GM19438 (cell line): Measurements from ENCODE around the gene GPR141.

Experiments
- ATAC-seq: cut with Tn5 transposase; IDR thresholded peaks from one replicate; pipeline ENCODE4 v1.9.1; 2021; ENCODE audit warnings: low read depth; ENCODE audit not compliant: unreplicated experiment

Gene GPR141

DNA sequence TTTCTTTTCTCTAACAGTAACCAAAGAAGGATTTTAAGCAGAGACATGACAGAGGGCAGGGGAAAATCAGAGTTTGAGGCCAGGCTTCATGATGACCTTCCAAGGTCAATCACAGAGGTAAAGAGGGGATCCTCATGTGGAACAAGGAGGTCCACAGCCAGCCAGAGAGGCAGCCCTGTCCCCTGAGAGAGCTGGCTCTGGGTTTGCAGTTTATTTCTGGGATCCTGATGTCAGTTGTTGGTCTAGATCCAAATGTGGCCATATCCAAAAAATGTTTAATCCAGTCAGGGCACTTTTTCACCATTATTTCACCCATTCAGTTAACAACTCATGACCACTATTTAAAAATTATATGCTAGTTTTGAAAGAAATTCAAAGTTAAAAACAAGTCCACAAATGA, 45.6 kb downstream of the GPR141 start:
- no peak for ATAC-seq

DNA sequence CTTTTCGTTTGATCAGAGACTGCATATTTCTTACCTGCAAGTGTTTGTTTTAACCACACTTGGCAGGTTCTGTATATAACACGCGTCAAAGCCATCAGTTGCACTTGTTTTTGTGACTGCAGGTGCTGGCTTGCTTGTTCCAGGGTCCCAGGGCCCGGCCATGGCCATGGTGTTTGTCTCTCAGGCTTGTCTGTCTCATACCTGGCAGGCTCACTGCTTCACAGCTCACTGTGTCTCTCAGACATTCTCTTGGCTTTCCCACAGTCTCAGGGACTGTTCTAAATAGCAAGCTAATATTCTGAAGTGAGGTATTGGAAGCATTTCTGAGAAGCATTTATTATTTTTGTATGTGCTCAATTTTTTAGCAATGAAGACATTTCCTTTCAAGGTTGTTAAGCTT, 46.9 kb downstream of the GPR141 start:
- no peak for ATAC-seq

DNA sequence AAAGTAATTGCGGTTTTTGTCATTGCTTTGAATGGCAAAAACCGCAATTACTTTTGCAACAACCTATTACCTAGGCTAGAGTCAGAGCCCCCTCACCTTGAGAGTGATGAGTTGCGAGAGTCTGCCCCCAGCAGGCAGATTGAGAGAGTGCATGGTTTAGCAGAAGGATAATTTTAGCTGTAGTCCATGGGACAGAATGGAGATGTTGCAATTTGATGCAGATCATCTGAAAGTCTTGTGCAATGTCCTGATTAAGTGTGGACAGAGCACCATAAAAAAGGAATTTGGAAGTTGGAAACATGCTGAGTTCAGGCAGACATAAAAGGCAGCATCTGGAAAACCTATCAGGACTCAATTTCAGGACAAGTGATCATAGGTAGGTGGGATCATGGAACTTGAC, 48.7 kb downstream of the GPR141 start:
- no peak for ATAC-seq

DNA sequence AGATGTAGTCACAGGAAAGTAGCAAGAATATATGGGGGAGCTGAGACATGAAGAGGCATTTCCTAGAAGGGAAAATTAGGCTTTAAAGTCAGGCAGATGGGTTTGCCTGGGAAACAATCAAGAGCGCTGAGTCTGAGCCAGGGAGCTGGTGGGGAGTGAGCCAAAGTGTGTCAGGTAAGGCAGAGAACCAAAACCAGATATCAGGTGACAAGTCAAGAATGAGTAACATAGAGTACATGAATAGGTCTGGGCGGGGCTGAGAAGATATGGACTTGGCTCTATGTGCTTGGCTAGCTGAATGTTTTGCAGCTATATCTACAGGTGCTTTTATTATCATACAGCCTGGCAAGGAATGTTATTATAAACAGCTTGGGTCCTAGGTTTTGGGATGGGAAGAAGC, 49.3 kb downstream of the GPR141 start:
- ATAC-seq, result no peak

DNA sequence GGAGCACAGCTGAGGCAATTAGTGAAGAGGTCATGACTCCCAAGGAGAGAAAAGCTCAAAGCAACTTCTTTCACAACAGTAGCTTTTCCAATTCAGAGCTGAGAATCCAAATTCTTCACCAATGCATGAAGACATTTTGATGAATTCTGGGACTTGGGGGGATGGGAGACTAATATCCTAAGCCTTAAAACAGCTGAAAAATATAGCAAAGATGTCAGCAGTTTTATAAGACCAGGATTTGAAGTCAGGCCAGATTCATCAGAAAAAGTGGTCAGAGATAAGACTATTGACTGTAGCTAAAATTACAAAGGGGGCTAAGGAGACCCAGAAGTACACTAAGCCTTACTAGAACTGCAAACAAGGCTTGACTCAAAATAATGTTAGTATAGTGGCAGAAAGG, 51.6 kb downstream of the GPR141 start:
- ATAC-seq, result no peak

DNA sequence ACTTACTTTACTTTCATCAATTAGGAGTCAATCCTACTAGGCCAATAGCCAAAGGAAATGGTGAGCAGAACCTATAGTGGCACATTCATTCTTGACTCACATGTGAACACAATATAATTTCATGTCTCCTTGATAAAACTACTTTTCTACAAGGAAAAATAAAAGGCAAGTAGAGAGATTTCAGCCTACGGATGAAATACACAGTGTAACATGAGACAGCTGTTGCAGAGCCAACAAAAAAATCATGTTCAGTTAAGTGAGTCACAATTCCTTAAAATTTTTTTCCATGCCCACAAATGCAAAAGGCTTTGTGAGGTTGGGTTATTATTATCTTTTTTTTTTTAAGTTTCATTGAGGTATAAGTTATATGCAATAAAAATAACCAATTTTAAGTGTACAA, 54.8 kb downstream of the GPR141 start:
- no peak for ATAC-seq

DNA sequence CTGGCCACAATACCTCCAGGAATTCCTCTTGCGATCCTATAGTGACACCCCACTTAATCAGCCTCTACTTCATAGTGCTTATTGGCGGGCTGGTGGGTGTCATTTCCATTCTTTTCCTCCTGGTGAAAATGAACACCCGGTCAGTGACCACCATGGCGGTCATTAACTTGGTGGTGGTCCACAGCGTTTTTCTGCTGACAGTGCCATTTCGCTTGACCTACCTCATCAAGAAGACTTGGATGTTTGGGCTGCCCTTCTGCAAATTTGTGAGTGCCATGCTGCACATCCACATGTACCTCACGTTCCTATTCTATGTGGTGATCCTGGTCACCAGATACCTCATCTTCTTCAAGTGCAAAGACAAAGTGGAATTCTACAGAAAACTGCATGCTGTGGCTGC, 56.8 kb downstream of the GPR141 start:
- no peak for ATAC-seq

DNA sequence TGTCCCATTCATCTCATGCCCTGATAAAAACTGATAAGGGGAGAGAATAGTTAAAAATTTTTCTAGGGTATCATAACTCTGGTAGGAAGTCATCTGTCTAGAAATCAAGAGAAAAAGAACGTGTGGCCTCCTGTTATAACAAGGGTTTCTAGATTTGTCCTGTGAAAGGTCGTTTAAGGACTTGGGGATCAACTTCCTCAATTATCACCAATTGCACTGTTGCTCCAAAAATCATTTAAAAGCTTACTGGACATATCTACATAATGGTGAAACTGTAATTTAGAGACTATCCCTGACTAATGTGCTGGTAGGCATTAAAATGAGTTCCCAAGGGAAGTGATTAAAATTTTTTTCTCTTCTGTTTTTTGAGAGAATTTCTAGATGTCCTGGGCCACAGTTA, 58.2 kb downstream of the GPR141 start:
- no peak for ATAC-seq

DNA sequence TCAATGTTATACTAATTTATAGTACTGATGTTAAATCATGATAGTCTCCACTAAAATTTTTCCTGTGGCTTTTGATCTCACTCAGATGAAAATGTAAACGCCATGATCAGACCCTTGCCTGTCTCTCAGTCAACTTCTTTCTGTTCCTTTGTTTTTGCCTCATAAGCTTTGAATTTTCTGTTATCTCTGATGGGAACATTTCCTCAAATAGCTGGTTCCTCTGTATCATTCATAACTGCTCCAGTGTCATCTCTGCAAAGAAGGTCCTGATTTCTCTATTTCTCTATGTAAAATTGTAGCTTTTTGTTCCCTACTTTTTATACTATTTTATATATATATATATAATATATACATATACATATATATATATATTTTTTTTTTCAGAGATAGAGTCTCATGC, 67.5 kb downstream of the GPR141 start:
- no peak for ATAC-seq

DNA sequence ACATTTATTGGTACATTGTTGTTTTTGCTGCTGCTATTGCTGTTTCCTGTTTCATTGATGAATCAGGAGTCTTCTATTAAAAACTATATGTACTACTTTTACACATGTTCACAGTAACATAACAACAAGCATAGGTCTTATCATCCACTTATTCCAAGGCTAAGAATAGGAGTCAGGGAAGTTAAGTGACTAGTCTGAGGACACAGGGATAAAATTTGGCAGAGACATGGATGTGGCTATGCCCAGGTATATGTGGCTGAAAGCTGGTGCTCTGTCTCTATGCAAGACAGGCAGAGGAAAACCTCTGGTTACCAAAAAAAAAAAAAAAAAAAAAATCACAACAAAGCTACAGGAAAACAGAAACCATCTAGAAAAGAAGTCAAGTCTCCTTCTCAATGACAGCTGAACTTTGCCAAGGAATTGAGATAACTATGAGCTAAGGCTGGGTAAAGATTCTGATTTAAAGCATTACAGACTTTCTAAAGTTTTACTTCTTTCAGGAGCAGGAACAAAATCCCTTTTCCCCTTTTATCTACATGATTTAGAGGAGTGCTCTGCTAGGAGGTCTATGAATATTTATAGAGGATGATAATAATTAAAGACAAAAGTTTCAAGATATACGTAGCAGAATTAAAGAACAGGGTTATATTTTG, 70.0 kb downstream of the GPR141 start:
- ATAC-seq, result no peak

DNA sequence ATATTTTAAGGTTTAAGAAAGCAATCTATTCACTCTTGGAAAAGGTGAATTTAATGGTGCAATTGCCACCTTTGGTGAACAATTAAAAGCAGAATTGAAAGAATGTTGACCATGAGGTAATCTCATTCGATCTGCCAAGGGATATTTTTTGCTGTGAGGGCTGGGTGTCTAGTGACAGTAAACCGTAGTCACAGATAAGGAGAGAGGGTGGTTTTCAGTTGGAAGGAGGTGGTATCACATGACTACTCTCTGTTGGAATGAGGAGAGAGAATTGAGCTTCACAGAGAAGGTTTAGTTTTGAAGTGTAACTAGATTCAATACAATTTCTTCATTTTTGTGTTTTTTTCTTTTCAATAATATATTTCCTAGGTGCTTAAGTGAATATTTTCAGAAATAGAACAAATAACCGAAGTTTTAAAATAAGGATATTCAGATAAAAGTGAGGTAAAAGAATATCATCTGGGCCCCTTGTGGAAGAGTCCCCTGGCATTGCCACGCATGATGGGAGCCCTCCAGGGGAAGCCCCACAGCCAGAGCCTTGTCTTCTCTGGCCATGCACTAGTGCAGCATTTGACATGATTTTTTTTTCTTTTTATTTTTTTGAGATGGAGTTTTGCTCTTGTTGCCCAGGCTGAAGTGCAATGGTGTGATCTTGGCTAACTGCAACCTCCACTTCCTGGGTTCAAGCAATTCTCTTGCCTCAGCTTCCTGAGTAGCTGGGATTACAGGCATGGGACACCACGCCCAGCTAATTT, 73.4 kb downstream of the GPR141 start:
- no peak for ATAC-seq

DNA sequence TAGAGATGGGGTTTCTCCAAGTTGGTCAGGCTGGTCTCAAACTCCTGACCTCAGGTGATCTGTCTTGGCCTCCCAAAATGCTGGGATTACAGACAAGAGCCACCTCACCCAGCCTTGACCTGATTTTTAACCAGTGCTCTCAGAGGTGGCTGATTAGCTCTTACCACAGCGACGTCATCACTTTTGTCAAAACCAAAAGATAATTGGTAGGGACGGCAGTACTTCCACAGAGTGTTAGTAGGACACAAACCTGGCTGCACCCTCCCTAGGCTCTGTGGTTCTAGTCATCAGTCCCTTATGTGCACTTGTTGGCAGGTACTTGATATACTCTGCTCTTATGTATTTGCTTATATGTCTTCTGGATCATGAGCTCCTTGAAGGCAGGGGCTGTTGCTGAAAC, 74.0 kb downstream of the GPR141 start:
- ATAC-seq, result no peak

DNA sequence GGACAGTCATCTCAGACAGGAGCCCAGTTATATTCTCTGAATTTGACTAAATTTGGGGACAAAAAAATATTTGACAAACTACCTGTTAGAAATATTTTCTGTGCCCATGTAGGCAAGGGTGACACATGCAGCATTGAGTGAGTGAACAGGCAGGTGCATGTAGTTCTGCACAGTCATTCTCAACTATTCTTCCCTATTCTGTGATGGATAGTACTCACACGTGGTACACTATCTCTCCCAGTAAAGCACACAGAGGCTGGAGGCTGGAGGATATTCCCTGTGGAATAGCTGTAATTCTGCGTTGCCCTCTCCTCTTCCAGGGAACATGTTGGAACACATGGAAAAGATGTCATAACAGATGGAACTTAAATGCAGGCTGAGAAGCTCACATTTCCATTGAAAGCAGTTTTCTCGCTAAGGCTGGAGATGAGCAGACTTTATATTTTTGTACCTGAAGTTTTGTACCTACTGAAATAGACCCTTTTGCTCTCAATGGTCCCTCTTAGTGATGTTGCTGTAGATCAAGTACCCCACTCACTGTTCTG, 75.0 kb downstream of the GPR141 start:
- ATAC-seq, result no peak

DNA sequence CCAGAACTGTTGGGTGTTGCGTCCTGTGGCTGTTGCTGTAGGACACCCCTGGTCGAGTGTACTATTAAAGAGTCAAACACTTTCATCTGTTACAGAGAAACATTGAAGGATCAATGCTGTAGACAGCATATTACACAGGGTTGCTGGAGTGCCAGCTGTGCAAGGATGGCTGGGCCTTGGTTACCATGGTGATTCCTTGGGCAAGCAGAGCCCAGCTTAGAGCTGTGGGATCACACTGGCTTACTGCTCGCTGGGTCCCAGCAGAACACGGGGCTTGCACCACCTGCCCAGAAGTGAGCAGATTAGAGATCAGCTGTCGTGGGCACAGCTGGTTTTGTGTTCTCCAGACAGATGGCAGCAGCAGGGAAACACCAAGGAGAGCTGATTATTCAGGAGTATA, 76.0 kb downstream of the GPR141 start:
- ATAC-seq, result no peak

DNA sequence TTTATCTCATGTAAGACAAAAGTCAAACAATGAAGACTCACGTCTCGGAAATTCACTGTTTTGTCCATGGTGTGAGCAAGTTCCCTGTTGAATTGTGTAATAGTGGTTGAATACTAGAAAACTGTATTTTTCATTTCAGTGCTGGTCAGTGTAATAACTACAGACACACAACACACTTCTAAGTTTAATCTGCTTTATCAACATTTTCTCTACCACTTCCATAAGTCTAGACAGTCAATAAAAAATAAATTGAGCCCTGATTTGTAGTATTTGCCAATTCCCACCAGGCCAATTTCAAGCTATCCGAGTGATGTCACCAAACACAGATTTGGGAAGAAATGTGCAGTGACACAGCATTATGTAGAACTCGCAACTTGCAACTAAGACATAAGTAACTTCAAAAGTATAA, 81.9 kb downstream of the GPR141 start:
- no peak for ATAC-seq

DNA sequence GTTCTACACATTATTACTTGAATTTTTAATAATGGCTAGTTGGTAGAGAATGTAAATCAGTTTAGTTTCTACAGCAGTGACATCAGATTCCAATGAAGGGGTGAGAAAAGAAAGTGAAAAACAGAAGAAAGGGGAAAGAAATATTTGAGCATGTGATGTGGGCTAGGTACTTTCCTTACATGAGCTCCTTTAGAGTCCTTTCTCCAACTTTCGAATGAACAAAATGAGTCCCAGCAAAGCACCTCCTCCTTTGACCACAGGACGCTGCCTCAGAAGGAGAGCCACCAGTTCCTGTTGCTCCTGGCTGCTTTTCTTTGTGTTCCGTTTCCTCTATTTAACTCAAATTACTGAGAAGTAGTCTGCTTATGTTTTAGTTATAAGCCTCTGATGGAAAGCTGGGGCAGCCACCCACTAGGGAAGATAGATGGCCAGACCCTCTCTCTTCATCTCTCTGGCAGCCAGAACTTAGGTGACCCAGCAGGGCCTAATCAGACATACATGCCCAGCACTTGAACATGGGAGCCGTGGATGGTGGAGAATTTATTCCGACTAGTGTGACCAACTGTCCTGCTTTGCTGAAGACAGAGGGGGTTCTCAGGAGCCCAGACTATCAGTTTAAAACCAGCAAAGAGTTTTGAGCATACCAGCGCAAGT, 82.4 kb downstream of the GPR141 start:
- ATAC-seq, result peak; percentile 92

DNA sequence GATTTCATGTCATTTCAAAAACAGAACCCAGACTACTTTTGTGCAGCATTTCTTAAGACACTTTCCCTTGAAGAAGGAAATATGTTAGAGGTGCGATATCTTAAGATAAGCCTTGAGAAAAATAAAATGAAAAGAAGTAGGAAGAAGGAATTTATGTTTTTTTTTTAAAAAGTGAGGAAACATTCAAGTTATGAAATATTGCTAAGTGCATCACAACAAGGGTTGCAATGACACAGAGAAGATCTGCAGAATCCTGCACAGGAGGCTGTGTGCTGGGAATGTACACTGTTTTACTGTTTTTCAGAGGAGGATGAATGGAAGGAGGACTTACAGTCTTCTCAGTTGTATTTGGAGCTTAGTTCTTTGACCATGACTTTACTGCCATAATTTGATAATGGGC, 85.0 kb downstream of the GPR141 start:
- ATAC-seq, result no peak

DNA sequence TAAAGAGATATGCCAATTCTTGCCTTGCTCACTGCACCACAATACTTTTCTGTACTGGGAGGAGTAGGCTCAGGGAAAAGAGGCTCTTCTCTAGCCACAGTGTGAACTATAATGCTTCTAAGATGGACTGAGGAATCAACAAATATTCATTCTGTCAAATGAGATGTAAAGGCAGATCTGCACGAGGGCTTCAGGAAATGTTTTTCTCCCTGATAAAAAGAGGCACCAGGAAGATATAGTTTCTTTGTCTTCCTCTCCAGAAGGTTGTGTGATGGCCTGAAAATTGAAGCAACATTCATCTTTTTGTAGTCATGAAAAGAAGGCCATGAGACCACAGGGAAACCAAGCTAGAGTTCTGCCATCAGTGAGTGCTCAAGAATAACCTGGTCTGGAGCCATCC, 85.7 kb downstream of the GPR141 start:
- ATAC-seq, result no peak

DNA sequence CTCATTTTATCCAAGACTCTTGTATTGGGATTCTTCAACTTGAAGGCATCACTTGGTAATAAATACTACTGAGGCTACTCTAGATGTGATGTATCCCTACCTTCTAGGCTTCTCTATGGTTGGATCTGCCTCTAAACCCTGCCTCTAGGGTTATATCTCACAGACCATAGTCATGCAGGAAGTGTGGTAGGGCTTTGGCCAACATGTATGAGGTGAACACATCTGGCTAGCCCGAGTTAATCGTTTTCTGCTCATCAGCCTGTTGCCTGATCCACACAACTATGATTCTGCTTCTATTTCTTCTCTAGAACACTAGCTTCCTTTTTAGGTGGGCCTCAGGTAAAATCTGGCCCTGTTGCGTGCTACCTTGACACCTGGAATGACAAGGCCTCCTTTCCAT, 86.2 kb downstream of the GPR141 start:
- no peak for ATAC-seq

DNA sequence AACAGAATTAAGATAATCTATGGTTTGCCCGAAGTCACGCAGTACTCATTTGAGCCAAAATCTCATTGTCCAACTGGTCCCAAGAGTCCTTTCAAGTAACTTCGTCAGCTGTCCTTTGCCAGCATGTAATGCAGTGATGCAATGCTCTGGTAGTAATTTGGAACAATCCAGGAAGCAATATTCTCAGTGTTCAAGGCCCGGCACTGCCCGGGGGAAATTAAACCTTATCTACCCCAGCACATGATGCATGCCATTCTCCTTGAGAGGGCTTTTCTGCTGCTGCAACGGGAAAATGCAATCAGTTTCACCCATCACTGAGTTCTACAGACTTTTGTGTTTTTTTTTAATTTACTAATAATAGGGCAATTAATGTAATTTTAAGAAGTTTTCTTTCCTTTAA, 87.3 kb downstream of the GPR141 start:
- no peak for ATAC-seq

DNA sequence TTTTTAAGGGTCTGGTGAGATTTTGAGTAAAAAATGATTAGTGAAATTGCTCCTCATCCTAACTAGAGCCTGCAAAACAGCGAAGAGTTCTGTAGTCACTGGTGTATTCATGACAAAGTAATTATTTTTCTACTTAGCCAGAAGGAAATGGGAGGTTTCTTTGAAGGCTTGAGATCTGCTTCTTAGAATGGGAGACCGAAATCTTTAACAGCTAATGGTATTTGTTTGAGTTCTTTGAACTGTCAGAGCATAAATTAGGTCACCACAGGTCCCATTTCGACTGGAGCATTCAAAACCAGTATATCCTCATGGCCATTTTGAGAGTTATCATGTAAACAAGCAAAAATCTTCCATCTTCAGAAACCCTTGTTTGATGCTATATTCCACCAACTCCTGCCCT, 87.8 kb downstream of the GPR141 start:
- ATAC-seq, result no peak

DNA sequence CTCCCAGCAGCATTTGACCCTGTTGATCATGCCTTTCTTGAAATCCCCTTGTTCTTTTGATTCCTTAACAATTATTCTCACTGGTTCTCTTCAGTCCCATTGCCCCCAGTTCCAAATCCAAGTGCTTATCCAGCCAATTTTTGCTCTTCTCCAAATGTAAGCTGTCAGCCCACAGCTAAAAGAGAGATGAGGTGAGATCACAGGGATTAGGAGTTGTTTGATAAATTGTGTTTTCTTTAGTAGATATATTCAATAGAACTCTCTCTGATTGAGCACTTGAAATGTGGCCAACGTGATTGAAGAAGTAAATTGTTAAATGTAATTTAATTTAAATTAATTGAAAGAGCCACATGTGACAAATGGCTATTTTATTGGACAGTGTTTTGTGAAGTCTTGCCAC, 88.2 kb downstream of the GPR141 start:
- ATAC-seq, result no peak
